LNCaP clone FGC (cell line): ENCODE results near the gene TNXB.
"Not testable (repeated sequence)": the region's sequence is repeated elsewhere in the genome, so short reads cannot be mapped to it uniquely, and the experiment has no call there.

ENCODE experiments used
- DNase-seq: peaks from one replicate; pipeline ENCODE4 v3.0.0-alpha.2; 2011; ENCODE audit warnings: low read depth
- H3K4me3 ChIP-seq: 2 replicates; pipeline ENCODE4 v1.5.1; 2011; ENCODE audit warnings: mild to moderate bottlenecking, low read depth, low read length, control low read depth
- CTCF ChIP-seq: IDR thresholded peaks from 2 replicates; pipeline ENCODE4 v1.5.1; 2012; ENCODE audit warnings: mild to moderate bottlenecking; ENCODE audit not compliant: control insufficient read depth, insufficient read depth; ENCODE audit errors: extremely low read depth

Gene TNXB

GRCh38 chr6:32069460-32069859, 39.7 kb downstream of the TNXB start:
- no peak for TF ChIP-seq CTCF
- DNase-seq: no peak
- no peak overlapping the region for H3K4me3 ChIP-seq

GRCh38 chr6:32068867-32069266, 40.3 kb downstream of the TNXB start:
- H3K4me3 ChIP-seq: no peak overlapping the region
- DNase-seq: no peak
- TF ChIP-seq CTCF: no peak

- not testable (repeated sequence) for H3K4me3 ChIP-seq, DNase-seq
Measured at GRCh38 chr6:32068315-32068714, 40.8 kb downstream of the TNXB start.

GRCh38 chr6:32067521-32067920, 41.6 kb downstream of the TNXB start:
- not testable (repeated sequence) for H3K4me3 ChIP-seq, DNase-seq

- DNase-seq: no peak
- no peak overlapping the region for H3K4me3 ChIP-seq
- TF ChIP-seq CTCF: no peak
Measured at GRCh38 chr6:32064706-32065105, 44.4 kb downstream of the TNXB start.

GRCh38 chr6:32060966-32061655, 48.0 kb downstream of the TNXB start:
- TF ChIP-seq CTCF: no peak
- no peak overlapping the region for H3K4me3 ChIP-seq

GRCh38 chr6:32058511-32058963, 50.6 kb downstream of the TNXB start:
- no peak for TF ChIP-seq CTCF
- no peak overlapping the region for H3K4me3 ChIP-seq
- no peak for DNase-seq

More at GRCh38 chr6:32060966-32061655, 48.0 kb downstream of the TNXB start:
- DNase-seq: no peak

- no peak for DNase-seq
- no peak for TF ChIP-seq CTCF
- H3K4me3 ChIP-seq: no peak overlapping the region
Measured at GRCh38 chr6:32057966-32058365, 51.2 kb downstream of the TNXB start.
